IMR-90 (cell line): Measurements from ENCODE around the gene MOCOS. TPM values are rescaled to one million over a fixed set of nuclear protein-coding genes. Genes with fewer than 3 reads are reported as not detected.

ENCODE experiments used
- ATAC-seq: fragments of 200-7000 bp; cut with Tn5 transposase; 2 replicates; pipeline ENCODE4 v1.9.1; 2020; ENCODE audit warnings: low read depth, mild to moderate bottlenecking, moderate library complexity
- BruUV-seq: library from RNA; stranded (reverse); fragments of 400-500 nt; replicated peaks from 2 replicates; lab custom pipeline; 2021; lab: Mats Ljungman, UMichigan
- CTCF ChIA-PET: fragments of 300-600 bp; formaldehyde crosslinking; extraction: SDS; loops from one replicate; lab custom pipeline; 2021; ENCODE audit warnings: antibody characterized with exemption; lab: Yijun Ruan, JAX
- POLR2A ChIA-PET: fragments of 300-600 bp; sonication (Branson Sonifier 250); formaldehyde crosslinking; loops from one replicate; lab custom pipeline; 2022; ENCODE audit warnings: antibody characterized with exemption; ENCODE audit not compliant: unreplicated experiment; lab: Charles Lee
- DNase-seq: peaks from one replicate; pipeline ENCODE4 v3.0.0; 2013
- H2AFZ ChIP-seq: replicated peaks from 2 replicates; pipeline ENCODE3; 2013; ENCODE audit warnings: low read length, mild to moderate bottlenecking; ENCODE audit not compliant: poor library complexity
- H2AK5ac ChIP-seq: 2 replicates; pipeline ENCODE4 v1.6.1; 2013; ENCODE audit warnings: low read depth, low read length, inconsistent platforms
- H2AK9ac ChIP-seq: replicated peaks from 2 replicates; pipeline ENCODE3; 2013; ENCODE audit warnings: mild to moderate bottlenecking, low read depth, low read length, moderate library complexity; ENCODE audit not compliant: poor library complexity
- H2BK120ac ChIP-seq: 2 replicates; pipeline ENCODE4 v1.6.1; 2013; ENCODE audit warnings: low read depth, low read length, inconsistent platforms
- H2BK15ac ChIP-seq: 3 replicates; pipeline ENCODE4 v1.6.1; 2013; ENCODE audit warnings: low read depth, low read length, inconsistent platforms
- H2BK20ac ChIP-seq: 2 replicates; pipeline ENCODE4 v1.6.1; 2013; ENCODE audit warnings: low read depth, mild to moderate bottlenecking, inconsistent platforms, low read length, moderate library complexity
- H2BK5ac ChIP-seq: 2 replicates; pipeline ENCODE4 v1.6.1; 2013; ENCODE audit warnings: mild to moderate bottlenecking, low read depth, low read length, inconsistent platforms; ENCODE audit not compliant: poor library complexity, severe bottlenecking
- H3K14ac ChIP-seq: replicated peaks from 2 replicates; pipeline ENCODE4 v1.6.1; 2013; ENCODE audit warnings: low read depth, low read length, inconsistent platforms
- H3K18ac ChIP-seq: 2 replicates; pipeline ENCODE4 v1.6.1; 2013; ENCODE audit warnings: low read depth, low read length, control low read depth
- H3K23ac ChIP-seq: 2 replicates; pipeline ENCODE4 v1.6.1; 2013; ENCODE audit warnings: low read depth, low read length, inconsistent platforms
- H3K27ac ChIP-seq: 2 replicates; pipeline ENCODE4 v1.5.1; 2013; ENCODE audit warnings: mild to moderate bottlenecking, control low read depth, low read length; ENCODE audit not compliant: insufficient read depth
- H3K27me3 ChIP-seq: 2 replicates; pipeline ENCODE4 v1.6.1; 2013; ENCODE audit warnings: low read length; ENCODE audit not compliant: control insufficient read depth, insufficient read depth
- H3K36me3 ChIP-seq: 2 replicates; pipeline ENCODE4 v1.6.1; 2013; ENCODE audit warnings: low read length, mixed read lengths; ENCODE audit not compliant: control insufficient read depth, insufficient read depth
- H3K4ac ChIP-seq: 2 replicates; pipeline ENCODE4 v1.6.1; 2013; ENCODE audit warnings: low read depth, low read length, inconsistent platforms
- H3K4me1 ChIP-seq: 2 replicates; pipeline ENCODE4 v1.6.1; 2013; ENCODE audit warnings: low read length, mixed read lengths; ENCODE audit not compliant: control insufficient read depth, insufficient read depth
- H3K4me2 ChIP-seq: 2 replicates; pipeline ENCODE4 v1.6.1; 2013; ENCODE audit warnings: low read depth, mild to moderate bottlenecking, control low read depth, low read length, moderate library complexity
- H3K4me3 ChIP-seq: 2 replicates; pipeline ENCODE4 v1.5.1; 2013; ENCODE audit warnings: low read depth, mild to moderate bottlenecking, control low read depth, low read length, moderate library complexity; ENCODE audit not compliant: insufficient read depth
- H3K56ac ChIP-seq: 2 replicates; pipeline ENCODE4 v1.6.1; 2013; ENCODE audit warnings: low read length, inconsistent platforms; ENCODE audit not compliant: insufficient read depth; ENCODE audit errors: extremely low read depth
- H3K79me1 ChIP-seq, 2 experiments: 2 replicates each; pipeline ENCODE4 v1.6.1; 2013; ENCODE audit warnings: low read length in 2 of 2, inconsistent platforms in 1 of 2, low read depth in 1 of 2
- H3K9ac ChIP-seq: 2 replicates; pipeline ENCODE4 v1.6.1; 2013; ENCODE audit warnings: low read depth, low read length, control low read depth
- H3K9me1 ChIP-seq: 2 replicates; pipeline ENCODE4 v1.6.1; 2013; ENCODE audit warnings: low read length, inconsistent platforms; ENCODE audit not compliant: insufficient read depth
- H3K9me3 ChIP-seq: 2 replicates; pipeline ENCODE4 v1.6.1; 2013; ENCODE audit warnings: low read length; ENCODE audit not compliant: control insufficient read depth, insufficient read depth
- H4K20me1 ChIP-seq: 2 replicates; pipeline ENCODE4 v1.6.1; 2013; ENCODE audit warnings: low read length, inconsistent platforms; ENCODE audit not compliant: insufficient read depth
- H4K5ac ChIP-seq: 2 replicates; pipeline ENCODE4 v1.6.1; 2013; ENCODE audit warnings: mild to moderate bottlenecking, low read depth, low read length, control low read depth
- H4K8ac ChIP-seq, 2 experiments: 2 replicates each; pipeline ENCODE4 v1.6.1; 2013; ENCODE audit warnings: low read depth in 2 of 2, low read length in 2 of 2, control low read depth in 1 of 2, inconsistent platforms in 1 of 2
- H4K91ac ChIP-seq: 2 replicates; pipeline ENCODE4 v1.6.1; 2013; ENCODE audit warnings: low read depth, low read length, inconsistent platforms; ENCODE audit not compliant: insufficient read depth
- BHLHE40 ChIP-seq: fragments of 150-350 bp; IDR thresholded peaks from 2 replicates; pipeline ENCODE4 v1.6.1; 2016; ENCODE audit warnings: mild to moderate bottlenecking, low read depth, low read length
- CEBPB ChIP-seq: IDR thresholded peaks from 2 replicates; pipeline ENCODE4 v1.6.1; 2012; ENCODE audit warnings: low read depth, low read length, improper control_type of control experiment
- CHD1 ChIP-seq: IDR thresholded peaks from 2 replicates; pipeline ENCODE4 v1.6.1; 2012; ENCODE audit warnings: low read depth, low read length, improper control_type of control experiment
- FOS ChIP-seq: fragments of 150-350 bp; IDR thresholded peaks from 2 replicates; pipeline ENCODE4 v1.6.1; 2016; ENCODE audit warnings: low read depth, low read length
- MAFK ChIP-seq: IDR thresholded peaks from 2 replicates; pipeline ENCODE4 v1.6.1; 2012; ENCODE audit warnings: low read depth, low read length, improper control_type of control experiment
- MAZ ChIP-seq: IDR thresholded peaks from 2 replicates; pipeline ENCODE4 v1.6.1; 2012; ENCODE audit warnings: low read depth, mild to moderate bottlenecking, low read length, improper control_type of control experiment, moderate library complexity, borderline replicate concordance
- MXI1 ChIP-seq: IDR thresholded peaks from 2 replicates; pipeline ENCODE4 v1.6.1; 2012; ENCODE audit warnings: low read depth, mild to moderate bottlenecking, low read length, moderate library complexity, borderline replicate concordance
- NFE2L2 ChIP-seq: fragments of 150-350 bp; IDR thresholded peaks from 2 replicates; pipeline ENCODE4 v1.6.1; 2016; ENCODE audit warnings: low read depth, mild to moderate bottlenecking, low read length
- POLR2A ChIP-seq: IDR thresholded peaks from 2 replicates; pipeline ENCODE4 v1.6.1; 2012; ENCODE audit warnings: mild to moderate bottlenecking, low read depth, low read length
- RAD21 ChIP-seq: IDR thresholded peaks from 2 replicates; pipeline ENCODE4 v1.6.1; 2012; ENCODE audit warnings: low read length, improper control_type of control experiment
- RFX5 ChIP-seq: IDR thresholded peaks from 2 replicates; pipeline ENCODE4 v1.8.0; 2012; ENCODE audit warnings: low read depth, mild to moderate bottlenecking, low read length, moderate library complexity
- SMC3 ChIP-seq: fragments of 150-350 bp; IDR thresholded peaks from 2 replicates; pipeline ENCODE4 v1.6.1; 2016; ENCODE audit warnings: low read depth, mild to moderate bottlenecking, antibody characterized with exemption, low read length, moderate library complexity
- dilution Hi-C: fragments of 300-500 bp; cut with HindIII; formaldehyde crosslinking; loops from one replicate; pipeline ENCODE4 v1.14.3; 2018; ENCODE audit warnings: low sequenced_read_pairs; ENCODE audit not compliant: unreplicated experiment
- in situ Hi-C: fragments of 300-500 bp; cut with MboI; formaldehyde crosslinking; loops from 3 replicates; pipeline ENCODE4 v1.14.3; 2019; ENCODE audit warnings: low sequenced_read_pairs, inconsistent platforms, mixed read lengths
- intact Hi-C: fragments of 100-400 bp; cut with micrococcal nuclease; formaldehyde crosslinking; loops from 2 replicates; pipeline ENCODE4 v1.10.0; 2022
- polyA plus RNA-seq, 3 experiments: library from polyadenylated mRNA; depleted of rRNA; stranded (reverse); fragments of >200 nt; gene quantifications; 2 replicates each; pipeline ENCODE4 v1.2.3, GENCODE V29; 2012; ENCODE audit warnings: low replicate concordance in 1 of 3
- total RNA-seq: library from RNA; depleted of rRNA; stranded (reverse); fragments of >200 nt; gene quantifications from 2 replicates; pipeline ENCODE4 v1.2.3, GENCODE V29; 2012
- TF ChIP-seq, protein P1 (sequence below): conservative IDR thresholded peaks from 2 replicates; pipeline ENCODE4 v1.5.1; 2012; ENCODE audit warnings: mild to moderate bottlenecking, low read depth, low read length, improper control_type of control experiment
- TF ChIP-seq, protein P2 (sequence below): fragments of 150-350 bp; IDR thresholded peaks from 2 replicates; pipeline ENCODE4 v1.6.1; 2016; ENCODE audit warnings: low read depth, mild to moderate bottlenecking, low read length, moderate library complexity, borderline replicate concordance

Gene MOCOS
- total and polyA plus RNA-seq, 2 of the 4 experiments (the other 2 are of a cell fraction) = 1.1 to 2.2 TPM

DNA sequence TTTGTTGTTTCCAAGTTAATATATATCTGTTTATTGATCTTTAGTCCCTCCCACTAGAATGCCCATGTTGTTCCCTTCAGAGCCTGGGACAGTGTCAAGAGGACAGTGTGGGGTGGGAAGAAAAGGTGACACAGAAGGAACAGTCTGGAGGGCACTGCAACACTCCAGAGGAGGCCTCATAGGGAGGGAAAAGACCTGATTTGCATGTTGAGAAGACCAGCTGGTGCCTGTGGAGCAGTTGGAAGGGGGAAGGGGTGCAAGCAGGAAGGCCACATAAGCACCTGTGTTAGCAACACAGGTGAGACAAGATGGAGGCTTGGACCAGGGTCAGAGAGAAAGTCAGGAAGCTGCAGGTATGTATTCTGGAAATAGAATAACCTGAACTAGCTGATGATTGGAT lies 62.1 kb downstream of the MOCOS start:
- Histone ChIP-seq H2AFZ (no peak overlapping the region), H3K9me1 (no peaks in the 10 kb centered on the region; the same call in 1 of the 2 replicates), H3K4me1 (peaks cover 2% of the 10 kb centered on the region; the same call in 1 of the 2 replicates), H3K14ac (no peak overlapping the region), H3K18ac (no peak overlapping the region), H3K9ac (no peak overlapping the region), H2AK9ac (no peak overlapping the region), H2BK15ac (no peak overlapping the region), H3K4me2 (no peak overlapping the region), H3K9me3 (peaks cover 4% of the 10 kb centered on the region; the same call in 1 of the 2 replicates), H3K27ac (no peak overlapping the region), H3K4me3 (no peak overlapping the region), H3K56ac (no peak overlapping the region), H4K5ac (no peak overlapping the region), H3K27me3 (no peaks in the 10 kb centered on the region), H4K8ac (no peak overlapping the region), H4K91ac (no peak overlapping the region), H2BK20ac (no peak overlapping the region), H2BK5ac (no peak overlapping the region), H3K36me3 (peaks cover 8% of the 10 kb centered on the region), H3K79me1 (no peaks in the 10 kb centered on the region), H4K20me1 (no peaks in the 10 kb centered on the region), H3K23ac (no peak overlapping the region), H3K4ac (no peak overlapping the region), H2AK5ac (no peak overlapping the region), H2BK120ac (no peak overlapping the region)
- DNase-seq (no peak), ATAC-seq (no peak)
- intact Hi-C loops (no loop called here), in situ Hi-C loops (no loop called here), dilution Hi-C loops (no loop called here)
- BruUV-seq = no TSS peak
- CTCF ChIA-PET = interaction anchor here (0.6 kb wide), 1 partner anchor 128 kb away, joined by 3 read pairs; no protein-coding TSS in a partner anchor
- POLR2A ChIA-PET = no interaction called here
- TF ChIP-seq BHLHE40 = no peak
- TF ChIP-seq POLR2A = no peak
- TF ChIP-seq NFE2L2 = no peak
- TF ChIP-seq, protein P1, sequence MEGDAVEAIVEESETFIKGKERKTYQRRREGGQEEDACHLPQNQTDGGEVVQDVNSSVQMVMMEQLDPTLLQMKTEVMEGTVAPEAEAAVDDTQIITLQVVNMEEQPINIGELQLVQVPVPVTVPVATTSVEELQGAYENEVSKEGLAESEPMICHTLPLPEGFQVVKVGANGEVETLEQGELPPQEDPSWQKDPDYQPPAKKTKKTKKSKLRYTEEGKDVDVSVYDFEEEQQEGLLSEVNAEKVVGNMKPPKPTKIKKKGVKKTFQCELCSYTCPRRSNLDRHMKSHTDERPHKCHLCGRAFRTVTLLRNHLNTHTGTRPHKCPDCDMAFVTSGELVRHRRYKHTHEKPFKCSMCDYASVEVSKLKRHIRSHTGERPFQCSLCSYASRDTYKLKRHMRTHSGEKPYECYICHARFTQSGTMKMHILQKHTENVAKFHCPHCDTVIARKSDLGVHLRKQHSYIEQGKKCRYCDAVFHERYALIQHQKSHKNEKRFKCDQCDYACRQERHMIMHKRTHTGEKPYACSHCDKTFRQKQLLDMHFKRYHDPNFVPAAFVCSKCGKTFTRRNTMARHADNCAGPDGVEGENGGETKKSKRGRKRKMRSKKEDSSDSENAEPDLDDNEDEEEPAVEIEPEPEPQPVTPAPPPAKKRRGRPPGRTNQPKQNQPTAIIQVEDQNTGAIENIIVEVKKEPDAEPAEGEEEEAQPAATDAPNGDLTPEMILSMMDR = no peak
- no peak for TF ChIP-seq MAZ
- TF ChIP-seq, protein P2, sequence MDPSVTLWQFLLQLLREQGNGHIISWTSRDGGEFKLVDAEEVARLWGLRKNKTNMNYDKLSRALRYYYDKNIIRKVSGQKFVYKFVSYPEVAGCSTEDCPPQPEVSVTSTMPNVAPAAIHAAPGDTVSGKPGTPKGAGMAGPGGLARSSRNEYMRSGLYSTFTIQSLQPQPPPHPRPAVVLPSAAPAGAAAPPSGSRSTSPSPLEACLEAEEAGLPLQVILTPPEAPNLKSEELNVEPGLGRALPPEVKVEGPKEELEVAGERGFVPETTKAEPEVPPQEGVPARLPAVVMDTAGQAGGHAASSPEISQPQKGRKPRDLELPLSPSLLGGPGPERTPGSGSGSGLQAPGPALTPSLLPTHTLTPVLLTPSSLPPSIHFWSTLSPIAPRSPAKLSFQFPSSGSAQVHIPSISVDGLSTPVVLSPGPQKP = no peak
- TF ChIP-seq CHD1 = no peak
- TF ChIP-seq MXI1 = no peak
- TF ChIP-seq SMC3 = no peak
- TF ChIP-seq RAD21 = no peak
- no peak for TF ChIP-seq RFX5
- no peak for TF ChIP-seq CEBPB
- no peak for TF ChIP-seq MAFK
- TF ChIP-seq FOS = no peak
